A549 (cell line): ENCODE data around the gene WFIKKN1. TPM values are rescaled to one million over a fixed set of nuclear protein-coding genes. Genes with fewer than 3 reads are reported as not detected.

Source experiments
- ATAC-seq, 2 experiments: fragments of 200-7000 bp in 1 of 2; fragments of >200 bp in 1 of 2; cut with Nextera tagmentation in 1 of 2; cut with Tn5 transposase in 1 of 2; 3 replicates each; pipeline versions ENCODE4 v1.8.0 to v1.9.1; 2018 to 2020; ENCODE audit warnings: mild to moderate bottlenecking in 1 of 2, moderate library complexity in 1 of 2
- CTCF ChIA-PET: fragments of 300-600 bp; sonication (Branson Sonifier 250); formaldehyde crosslinking; extraction: SDS; loops from one replicate; lab custom pipeline; 2021; ENCODE audit warnings: antibody characterized with exemption, inconsistent platforms; lab: Yijun Ruan, JAX
- POLR2A ChIA-PET: fragments of 350-600 bp; formaldehyde crosslinking; extraction: SDS; loops from one replicate; lab custom pipeline; 2021; ENCODE audit warnings: antibody characterized with exemption, inconsistent platforms; lab: Yijun Ruan, JAX
- DNase-seq, 2 experiments: peaks; one replicate each; pipeline versions ENCODE4 v3.0.0 to v3.0.0-alpha.2; 2011 to 2016; ENCODE audit warnings: low read depth in 1 of 2, low spot score in 1 of 2
- FAIRE-seq: peaks from 2 replicates; lab custom pipeline; 2011; peaks lifted over from hg19 to GRCh38; lab: Jason Lieb, UNC
- H3K27ac ChIP-seq, 2 experiments: fragments of >200 bp; sonication (Bioruptor Twin); formaldehyde crosslinking; 3 replicates each; pipeline ENCODE4 v1.5.1; 2016 to 2017
- H3K4me1 ChIP-seq: fragments of >200 bp; sonication (Bioruptor Twin); formaldehyde crosslinking; 3 replicates; pipeline ENCODE4 v1.6.1; 2016
- H3K4me2 ChIP-seq: fragments of >200 bp; sonication (Bioruptor Twin); formaldehyde crosslinking; 3 replicates; pipeline ENCODE4 v1.6.1; 2016
- H3K4me3 ChIP-seq: fragments of >200 bp; sonication (Bioruptor Twin); formaldehyde crosslinking; 3 replicates; pipeline ENCODE4 v1.5.1; 2016
- H3K9me3 ChIP-seq: fragments of >200 bp; sonication (Bioruptor Twin); formaldehyde crosslinking; 3 replicates; pipeline ENCODE4 v1.6.1; 2016
- BHLHE40 ChIP-seq: IDR thresholded peaks from 2 replicates; pipeline ENCODE4 v1.6.1; 2012; ENCODE audit warnings: low read depth, low read length, inconsistent platforms
- CBX2 ChIP-seq: fragments of 200-600 bp; sonication (generic); IDR thresholded peaks from 2 replicates; pipeline ENCODE4 v1.6.1; 2016; ENCODE audit warnings: low read depth, mild to moderate bottlenecking, borderline replicate concordance
- CHD2 ChIP-seq: fragments of 150-350 bp; IDR thresholded peaks from 2 replicates; pipeline ENCODE4 v1.6.1; 2014; ENCODE audit warnings: low read length; ENCODE audit not compliant: partially characterized antibody
- EHMT2 ChIP-seq: fragments of 200-600 bp; sonication (generic); IDR thresholded peaks from 2 replicates; pipeline ENCODE4 v1.6.1; 2016; ENCODE audit warnings: antibody characterized with exemption, low read depth, mild to moderate bottlenecking, moderate library complexity
- GATA3 ChIP-seq: IDR thresholded peaks from 2 replicates; pipeline ENCODE4 v1.6.1; 2012; ENCODE audit warnings: borderline replicate concordance
- HOXB13 ChIP-seq: fragments of 250-450 bp; sonication (Bioruptor Pico); IDR thresholded peaks from 2 replicates; pipeline ENCODE4 v1.5.0; 2020; ENCODE audit warnings: low read depth, mild to moderate bottlenecking, moderate library complexity
- HOXB5 ChIP-seq: fragments of 250-450 bp; sonication (Bioruptor Pico); IDR thresholded peaks from 2 replicates; pipeline ENCODE4 v1.5.0; 2020; ENCODE audit warnings: mild to moderate bottlenecking, moderate library complexity
- JUN ChIP-seq, 2 experiments: fragments of >200 bp; sonication (Bioruptor Twin); formaldehyde crosslinking; IDR thresholded peaks; 2 replicates in 1 of 2; 3 replicates in 1 of 2; pipeline ENCODE4 v1.6.1; 2016 to 2017
- MYC ChIP-seq: IDR thresholded peaks from 2 replicates; pipeline ENCODE4 v1.6.1; 2012; ENCODE audit warnings: mild to moderate bottlenecking, inconsistent platforms, low read length, improper control_type of control experiment, borderline replicate concordance
- NPAS2 ChIP-seq: fragments of 250-450 bp; sonication (Bioruptor Pico); IDR thresholded peaks from 2 replicates; pipeline ENCODE4 v1.8.0; 2022; ENCODE audit warnings: mild to moderate bottlenecking, moderate library complexity, borderline replicate concordance
- RAD21 ChIP-seq, 2 experiments: fragments of >200 bp in 1 of 2; sonication (Bioruptor Twin) in 1 of 2; formaldehyde crosslinking in 1 of 2; IDR thresholded peaks in 1 of 2; conservative IDR thresholded peaks in 1 of 2; 2 replicates in 1 of 2; 3 replicates in 1 of 2; pipeline ENCODE4 v1.6.1; 2012 to 2018; ENCODE audit warnings: inconsistent platforms in 1 of 2
- RFX5 ChIP-seq: fragments of 450-650 bp; IDR thresholded peaks from 2 replicates; pipeline ENCODE4 v1.7.1; 2014; ENCODE audit warnings: antibody characterized with exemption, mild to moderate bottlenecking, moderate library complexity
- SMC3 ChIP-seq: fragments of >200 bp; sonication (Bioruptor Twin); formaldehyde crosslinking; IDR thresholded peaks from 3 replicates; pipeline ENCODE4 v1.6.1; 2018; ENCODE audit warnings: inconsistent platforms
- TFCP2L1 ChIP-seq: fragments of 250-450 bp; sonication (Bioruptor Pico); IDR thresholded peaks from 2 replicates; pipeline ENCODE4 v1.5.0; 2021; ENCODE audit warnings: mild to moderate bottlenecking
- ZSCAN20 ChIP-seq: fragments of 250-450 bp; sonication (Bioruptor Pico); IDR thresholded peaks from 2 replicates; pipeline ENCODE4 v1.8.0; 2022; ENCODE audit warnings: mild to moderate bottlenecking, moderate library complexity
- WGBS: methylation state at CpG from one replicate; pipeline ENCODE4 v1.1.6; 2017; ENCODE audit errors: missing lambda C conversion rate; 5-methylcytosine and 5-hydroxymethylcytosine counted together
- polyA plus RNA-seq, 4 experiments: library from polyadenylated mRNA; depleted of rRNA in 3 of 4; stranded (reverse); fragments of >200 nt; fragmentation: RNase III in 1 of 4; extraction: RNeasy Plus Mini Kit Qiagen cat#74134 plus additional on column Dnase treatment in 1 of 4; gene quantifications; 2 replicates in 3 of 4; 3 replicates in 1 of 4; pipeline ENCODE4 v1.2.3, GENCODE V29; 2011 to 2017
- TF ChIP-seq, protein P1 (sequence below): IDR thresholded peaks from 2 replicates; pipeline ENCODE4 v1.6.1; 2012; ENCODE audit warnings: low read depth, borderline replicate concordance
- TF ChIP-seq, protein P2 (sequence below): fragments of 200-600 bp; sonication (generic); IDR thresholded peaks from 2 replicates; pipeline ENCODE4 v1.6.1; 2016; ENCODE audit warnings: antibody characterized with exemption, mild to moderate bottlenecking, moderate library complexity
- TF ChIP-seq, protein P3 (sequence below): fragments of 250-450 bp; sonication (Bioruptor Pico); IDR thresholded peaks from 2 replicates; pipeline ENCODE4 v1.5.0; 2021; ENCODE audit warnings: mild to moderate bottlenecking, moderate library complexity, borderline replicate concordance
- TF ChIP-seq, protein P4 (sequence below): fragments of >200 bp; sonication (Bioruptor Twin); formaldehyde crosslinking; IDR thresholded peaks from 2 replicates; pipeline ENCODE4 v1.6.1; 2016

The WFIKKN1 gene
- polyA plus RNA-seq, 2 of the 4 experiments (the other 2 are of a cell fraction) = 0.05 to 0.23 TPM

DNA sequence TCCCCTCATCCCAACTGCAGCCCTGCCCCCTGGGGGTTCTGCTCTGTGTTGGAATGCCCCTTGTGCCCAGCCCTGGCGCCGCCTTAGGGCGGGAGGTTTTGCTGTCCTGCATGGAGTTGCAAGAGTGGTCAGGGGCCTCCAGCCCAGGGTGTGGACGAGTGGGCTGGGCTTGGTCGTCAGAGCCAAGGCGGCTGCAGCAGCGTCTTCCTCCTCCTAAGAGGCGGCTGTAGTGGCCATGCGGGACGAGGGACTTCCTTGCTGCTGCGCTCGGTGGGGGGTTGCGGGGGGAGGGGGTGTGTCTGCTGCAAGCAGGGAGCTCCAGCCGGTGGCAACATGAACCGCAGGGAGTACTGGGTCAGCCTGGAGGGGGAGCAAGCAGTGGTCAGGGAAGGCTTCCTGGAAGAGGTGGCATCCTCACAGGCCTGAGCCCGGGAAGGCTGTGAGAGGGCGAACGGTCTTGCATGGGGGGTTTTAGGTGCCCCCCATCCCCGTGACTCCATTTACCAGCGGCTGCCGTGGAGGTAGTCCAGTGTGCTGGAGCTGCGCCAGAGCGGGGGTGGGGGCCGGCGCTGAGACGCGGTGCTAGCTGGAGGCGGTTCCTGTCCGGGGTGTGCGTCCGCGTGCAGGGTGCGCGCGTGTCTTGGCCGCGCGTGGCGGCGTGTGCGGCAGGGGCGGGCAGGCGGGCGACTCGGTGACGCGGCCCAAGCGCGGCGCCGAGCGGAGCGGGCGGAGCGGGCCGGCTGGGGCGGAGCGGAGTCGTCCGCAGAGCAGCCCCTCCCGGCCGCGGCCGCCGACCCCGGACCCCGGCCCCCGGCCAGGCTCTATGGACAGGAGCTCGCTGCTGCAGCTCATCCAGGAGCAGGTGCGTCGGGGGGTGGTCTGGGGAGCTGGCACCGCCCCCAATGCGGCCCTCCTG is 44.4 kb downstream of the WFIKKN1 start, which contains the start of gene RHBDL1 (continued):
- TF ChIP-seq, protein P1, sequence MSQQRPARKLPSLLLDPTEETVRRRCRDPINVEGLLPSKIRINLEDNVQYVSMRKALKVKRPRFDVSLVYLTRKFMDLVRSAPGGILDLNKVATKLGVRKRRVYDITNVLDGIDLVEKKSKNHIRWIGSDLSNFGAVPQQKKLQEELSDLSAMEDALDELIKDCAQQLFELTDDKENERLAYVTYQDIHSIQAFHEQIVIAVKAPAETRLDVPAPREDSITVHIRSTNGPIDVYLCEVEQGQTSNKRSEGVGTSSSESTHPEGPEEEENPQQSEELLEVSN = no peak
- TF ChIP-seq NPAS2 (CRISPR knock-in tag) = no peak

DNA sequence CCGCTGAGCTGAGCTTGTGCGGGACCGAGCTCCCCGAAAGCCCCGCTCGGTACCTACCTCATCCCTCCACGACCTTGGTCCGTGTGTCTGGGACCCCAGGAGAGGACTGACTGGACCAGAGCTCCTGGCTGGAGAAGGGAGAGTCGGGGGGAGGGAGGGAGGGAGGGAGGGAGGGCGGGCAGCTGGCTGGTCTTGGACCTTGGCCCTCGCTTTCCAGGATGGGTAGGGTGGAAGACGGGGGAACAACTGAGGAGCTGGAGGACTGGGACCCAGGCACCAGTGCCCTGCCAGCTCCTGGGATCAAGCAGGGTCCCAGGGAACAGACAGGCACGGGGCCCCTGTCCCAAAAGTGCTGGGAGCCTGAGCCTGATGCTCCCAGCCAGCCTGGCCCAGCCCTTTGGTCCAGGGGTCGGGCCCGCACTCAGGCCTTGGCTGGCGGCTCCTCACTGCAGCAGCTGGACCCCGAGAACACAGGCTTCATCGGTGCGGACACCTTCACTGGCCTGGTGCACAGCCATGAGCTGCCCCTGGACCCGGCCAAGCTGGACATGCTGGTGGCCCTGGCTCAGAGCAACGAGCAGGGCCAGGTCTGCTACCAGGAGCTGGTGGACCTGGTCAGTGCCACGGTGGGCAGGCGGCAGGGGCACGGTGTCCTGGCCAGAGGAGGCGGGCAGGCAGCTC is 45.2 kb downstream of the WFIKKN1 start:
- DNase-seq = no peak
- H3K9me3 ChIP-seq = no peaks in the 10 kb centered on the region
- no peak for FAIRE-seq
- H3K4me3 ChIP-seq = peak overlapping the region; percentile 50
- CTCF ChIA-PET = interaction anchor here (1.0 to 2.6 kb wide), 6 partner anchors 10 to 83 kb away, joined by 3 to 21 read pairs (median 6); partner anchors contain the start of gene RHOT2
- peaks cover 25% of the 10 kb centered on the region for H3K4me1 ChIP-seq
- no peak for ATAC-seq
- peak overlapping the region; percentile 98 for H3K4me2 ChIP-seq
- TF ChIP-seq HOXB5 (CRISPR knock-in tag) (no peak), SMC3 (no peak)
- TF ChIP-seq, all 56 proteins: peak for 0
- 80% methylated on average over 14 of the region's 25 CpGs for WGBS
- POLR2A ChIA-PET = interaction anchor here (1.2 to 1.3 kb wide), 2 partner anchors 16 to 27 kb away, joined by 3 to 6 read pairs; partner anchors contain the start of gene WDR90
- peak overlapping the region; percentile 63 to 84; a peak in 5 of 6 replicates for H3K27ac ChIP-seq

DNA sequence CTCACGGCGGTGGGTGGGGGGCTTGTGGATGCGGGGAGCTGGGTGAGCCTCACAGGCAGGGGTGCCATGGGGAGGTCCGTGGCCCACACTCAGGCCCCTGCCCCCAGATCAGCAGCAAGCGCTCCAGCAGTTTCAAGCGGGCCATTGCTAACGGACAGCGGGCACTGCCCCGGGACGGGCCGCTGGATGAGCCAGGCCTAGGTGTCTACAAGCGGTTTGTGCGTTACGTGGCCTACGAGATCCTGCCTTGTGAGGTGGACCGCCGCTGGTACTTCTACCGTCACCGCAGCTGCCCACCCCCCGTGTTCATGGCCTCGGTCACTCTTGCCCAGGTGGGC is 45.7 kb downstream of the WFIKKN1 start:
- H3K4me3 ChIP-seq = no peak overlapping the region
- WGBS = 92% methylated on average over 9 of the region's 21 CpGs
- H3K4me2 ChIP-seq = no peak overlapping the region
- TF ChIP-seq MYC = no peak
- ChIA-PET CTCF (interaction anchor here (1.2 to 2.6 kb wide), 4 partner anchors 10 to 24 kb away, joined by 3 to 21 read pairs (median 9); partner anchors contain the start of gene RHOT2), POLR2A (no interaction called here)
- ATAC-seq = no peak
- H3K4me1 ChIP-seq = peaks cover 30% of the 10 kb centered on the region
- no peak for DNase-seq
- no peak overlapping the region for H3K27ac ChIP-seq
- FAIRE-seq = no peak
- no peaks in the 10 kb centered on the region for H3K9me3 ChIP-seq

DNA sequence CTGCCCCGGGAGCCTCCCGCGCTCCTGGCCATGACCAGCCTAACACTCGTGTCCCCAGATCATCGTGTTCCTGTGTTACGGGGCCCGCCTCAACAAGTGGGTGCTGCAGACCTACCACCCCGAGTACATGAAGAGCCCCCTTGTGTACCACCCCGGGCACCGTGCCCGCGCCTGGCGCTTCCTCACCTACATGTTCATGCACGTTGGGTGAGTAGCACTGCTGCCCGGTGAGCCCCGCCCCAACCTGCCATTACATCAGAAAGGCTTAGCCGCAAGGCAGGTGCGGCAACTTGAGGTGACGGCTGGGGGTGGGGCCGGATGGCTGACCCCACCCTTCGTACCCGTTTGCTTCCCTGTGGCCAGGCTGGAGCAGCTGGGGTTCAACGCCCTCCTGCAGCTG is 46.1 kb downstream of the WFIKKN1 start:
- peaks cover 34% of the 10 kb centered on the region for H3K4me1 ChIP-seq
- ChIA-PET CTCF (interaction anchor here (1.7 to 2.6 kb wide), 3 partner anchors 10 to 16 kb away, joined by 8 to 21 read pairs (median 10); partner anchors contain the start of gene RHOT2), POLR2A (no interaction called here)
- no peak overlapping the region for H3K4me3 ChIP-seq
- no peak for DNase-seq
- 92% methylated on average over 22 of the region's 23 CpGs for WGBS
- no peak for ATAC-seq
- H3K4me2 ChIP-seq = no peak overlapping the region
- TF ChIP-seq, protein P2, sequence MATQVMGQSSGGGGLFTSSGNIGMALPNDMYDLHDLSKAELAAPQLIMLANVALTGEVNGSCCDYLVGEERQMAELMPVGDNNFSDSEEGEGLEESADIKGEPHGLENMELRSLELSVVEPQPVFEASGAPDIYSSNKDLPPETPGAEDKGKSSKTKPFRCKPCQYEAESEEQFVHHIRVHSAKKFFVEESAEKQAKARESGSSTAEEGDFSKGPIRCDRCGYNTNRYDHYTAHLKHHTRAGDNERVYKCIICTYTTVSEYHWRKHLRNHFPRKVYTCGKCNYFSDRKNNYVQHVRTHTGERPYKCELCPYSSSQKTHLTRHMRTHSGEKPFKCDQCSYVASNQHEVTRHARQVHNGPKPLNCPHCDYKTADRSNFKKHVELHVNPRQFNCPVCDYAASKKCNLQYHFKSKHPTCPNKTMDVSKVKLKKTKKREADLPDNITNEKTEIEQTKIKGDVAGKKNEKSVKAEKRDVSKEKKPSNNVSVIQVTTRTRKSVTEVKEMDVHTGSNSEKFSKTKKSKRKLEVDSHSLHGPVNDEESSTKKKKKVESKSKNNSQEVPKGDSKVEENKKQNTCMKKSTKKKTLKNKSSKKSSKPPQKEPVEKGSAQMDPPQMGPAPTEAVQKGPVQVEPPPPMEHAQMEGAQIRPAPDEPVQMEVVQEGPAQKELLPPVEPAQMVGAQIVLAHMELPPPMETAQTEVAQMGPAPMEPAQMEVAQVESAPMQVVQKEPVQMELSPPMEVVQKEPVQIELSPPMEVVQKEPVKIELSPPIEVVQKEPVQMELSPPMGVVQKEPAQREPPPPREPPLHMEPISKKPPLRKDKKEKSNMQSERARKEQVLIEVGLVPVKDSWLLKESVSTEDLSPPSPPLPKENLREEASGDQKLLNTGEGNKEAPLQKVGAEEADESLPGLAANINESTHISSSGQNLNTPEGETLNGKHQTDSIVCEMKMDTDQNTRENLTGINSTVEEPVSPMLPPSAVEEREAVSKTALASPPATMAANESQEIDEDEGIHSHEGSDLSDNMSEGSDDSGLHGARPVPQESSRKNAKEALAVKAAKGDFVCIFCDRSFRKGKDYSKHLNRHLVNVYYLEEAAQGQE = no peak
- TF ChIP-seq JUN (IDR thresholded peaks at IDR 0.05) (no peak), GATA3 (no peak), CBX2 (no peak), CHD2 (no peak), TFCP2L1 (CRISPR knock-in tag) (no peak), RAD21 (conservative IDR thresholded peaks at IDR 0.05 in 1 of 2, IDR thresholded peaks at IDR 0.05 in 1 of 2) (no peak), EHMT2 (no peak), BHLHE40 (no peak), ZSCAN20 (no peak), RFX5 (no peak), SMC3 (no peak), HOXB13 (no peak)
- TF ChIP-seq, protein P3, sequence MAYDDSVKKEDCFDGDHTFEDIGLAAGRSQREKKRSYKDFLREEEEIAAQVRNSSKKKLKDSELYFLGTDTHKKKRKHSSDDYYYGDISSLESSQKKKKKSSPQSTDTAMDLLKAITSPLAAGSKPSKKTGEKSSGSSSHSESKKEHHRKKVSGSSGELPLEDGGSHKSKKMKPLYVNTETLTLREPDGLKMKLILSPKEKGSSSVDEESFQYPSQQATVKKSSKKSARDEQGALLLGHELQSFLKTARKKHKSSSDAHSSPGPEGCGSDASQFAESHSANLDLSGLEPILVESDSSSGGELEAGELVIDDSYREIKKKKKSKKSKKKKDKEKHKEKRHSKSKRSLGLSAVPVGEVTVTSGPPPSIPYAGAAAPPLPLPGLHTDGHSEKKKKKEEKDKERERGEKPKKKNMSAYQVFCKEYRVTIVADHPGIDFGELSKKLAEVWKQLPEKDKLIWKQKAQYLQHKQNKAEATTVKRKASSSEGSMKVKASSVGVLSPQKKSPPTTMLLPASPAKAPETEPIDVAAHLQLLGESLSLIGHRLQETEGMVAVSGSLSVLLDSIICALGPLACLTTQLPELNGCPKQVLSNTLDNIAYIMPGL (CRISPR knock-in tag) = no peak
- TF ChIP-seq, protein P4, sequence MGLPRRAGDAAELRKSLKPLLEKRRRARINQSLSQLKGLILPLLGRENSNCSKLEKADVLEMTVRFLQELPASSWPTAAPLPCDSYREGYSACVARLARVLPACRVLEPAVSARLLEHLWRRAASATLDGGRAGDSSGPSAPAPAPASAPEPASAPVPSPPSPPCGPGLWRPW = no peak
- H3K27ac ChIP-seq = no peak overlapping the region
- H3K9me3 ChIP-seq = no peaks in the 10 kb centered on the region
- no peak for FAIRE-seq
